PC-3 (cell line): Measurements from ENCODE around the gene FGD5. TPM values are rescaled to one million over a fixed set of nuclear protein-coding genes. Genes with fewer than 3 reads are reported as not detected.

Experiments used
- ATAC-seq: fragments of 200-7000 bp; cut with Tn5 transposase; 2 replicates; pipeline ENCODE4 v1.9.1; 2020; ENCODE audit warnings: mild to moderate bottlenecking, moderate library complexity
- BruUV-seq: library from RNA; stranded (reverse); fragments of 400-500 nt; replicated peaks from 2 replicates; lab custom pipeline; 2021; lab: Mats Ljungman, UMichigan
- CTCF ChIA-PET: fragments of 300-600 bp; sonication (Branson Sonifier 250); formaldehyde crosslinking; loops from one replicate; lab custom pipeline; 2022; ENCODE audit warnings: antibody characterized with exemption; lab: Charles Lee
- POLR2A ChIA-PET: fragments of 300-600 bp; sonication (Branson Sonifier 250); formaldehyde crosslinking; loops from one replicate; lab custom pipeline; 2022; ENCODE audit warnings: antibody characterized with exemption; ENCODE audit not compliant: unreplicated experiment; lab: Charles Lee
- DNase-seq: peaks from one replicate; pipeline ENCODE4 v3.0.0-alpha.2; 2015
- H2AFZ ChIP-seq: fragments of 300-600 bp; sonication (generic); 2 replicates; pipeline ENCODE4 v1.6.0; 2016; ENCODE audit warnings: antibody characterized with exemption, low read length
- H3F3A ChIP-seq: fragments of 300-600 bp; sonication (generic); one replicate; pipeline ENCODE4 v1.6.0; 2017; ENCODE audit warnings: antibody characterized with exemption, low read length, control low read depth, mild to moderate bottlenecking; ENCODE audit not compliant: unreplicated experiment
- H3K27ac ChIP-seq: fragments of 300-600 bp; sonication (generic); 2 replicates; pipeline ENCODE4 v1.5.1; 2016; ENCODE audit warnings: mild to moderate bottlenecking, low read length
- H3K27me3 ChIP-seq: fragments of 300-600 bp; sonication (generic); 2 replicates; pipeline ENCODE4 v1.6.1; 2016; ENCODE audit warnings: low read length, mixed read lengths
- H3K36me3 ChIP-seq: fragments of 300-600 bp; sonication (generic); 2 replicates; pipeline ENCODE4 v1.6.1; 2016; ENCODE audit warnings: low read depth, mixed run types, low read length, mixed read lengths
- H3K4me1 ChIP-seq: fragments of 300-600 bp; sonication (generic); 2 replicates; pipeline ENCODE4 v1.5.1; 2016; ENCODE audit warnings: low read length; ENCODE audit not compliant: insufficient read depth
- H3K4me2 ChIP-seq: fragments of 300-600 bp; sonication (generic); 2 replicates; pipeline ENCODE4 v1.6.0; 2016; ENCODE audit warnings: low read length
- H3K4me3 ChIP-seq: fragments of 300-600 bp; sonication (generic); 2 replicates; pipeline ENCODE4 v1.5.1; 2016; ENCODE audit warnings: mild to moderate bottlenecking, low read length, mixed read lengths
- H3K79me2 ChIP-seq: fragments of 300-600 bp; sonication (generic); 2 replicates; pipeline ENCODE4 v1.6.1; 2017; ENCODE audit warnings: low read length, mixed read lengths
- H3K9ac ChIP-seq: fragments of 300-600 bp; sonication (generic); 2 replicates; pipeline ENCODE4 v1.6.0; 2016; ENCODE audit warnings: mild to moderate bottlenecking, low read length
- H3K9me2 ChIP-seq: fragments of 300-600 bp; sonication (generic); replicated peaks from 2 replicates; pipeline ENCODE4 v1.6.1; 2016; ENCODE audit warnings: mixed run types, low read length, mixed read lengths
- H3K9me3 ChIP-seq: fragments of 300-600 bp; sonication (generic); 2 replicates; pipeline ENCODE4 v1.6.1; 2016; ENCODE audit warnings: low read length, mixed read lengths
- H4K20me1 ChIP-seq: fragments of 300-600 bp; sonication (generic); 2 replicates; pipeline ENCODE4 v1.6.1; 2016; ENCODE audit warnings: low read length, mixed read lengths
- EZH2 ChIP-seq: fragments of 300-600 bp; sonication (generic); IDR thresholded peaks from one replicate; pipeline ENCODE4 v1.6.1; 2017; ENCODE audit warnings: antibody characterized with exemption, mild to moderate bottlenecking, low read length; ENCODE audit not compliant: unreplicated experiment
- EZH2phosphoT487 ChIP-seq: fragments of 300-600 bp; sonication (generic); IDR thresholded peaks from 2 replicates; pipeline ENCODE4 v1.6.1; 2018; ENCODE audit warnings: mild to moderate bottlenecking, antibody characterized with exemption, low read length, borderline replicate concordance
- intact Hi-C: fragments of 100-400 bp; cut with micrococcal nuclease; formaldehyde crosslinking; loops from 2 replicates; pipeline ENCODE4 v1.9.0; 2023
- total RNA-seq: library from RNA; depleted of rRNA; stranded (reverse); fragments of >200 nt; gene quantifications from 2 replicates; pipeline ENCODE4 v1.2.3, GENCODE V29; 2014
- TF ChIP-seq, protein P1 (sequence below): fragments of 300-600 bp; sonication (generic); conservative IDR thresholded peaks from 2 replicates; pipeline ENCODE4 v1.5.1; 2017; ENCODE audit warnings: antibody characterized with exemption, low read depth, mild to moderate bottlenecking, low read length

Gene FGD5
- total RNA-seq, 1 experiment from 2014 or later, result not detected

DNA sequence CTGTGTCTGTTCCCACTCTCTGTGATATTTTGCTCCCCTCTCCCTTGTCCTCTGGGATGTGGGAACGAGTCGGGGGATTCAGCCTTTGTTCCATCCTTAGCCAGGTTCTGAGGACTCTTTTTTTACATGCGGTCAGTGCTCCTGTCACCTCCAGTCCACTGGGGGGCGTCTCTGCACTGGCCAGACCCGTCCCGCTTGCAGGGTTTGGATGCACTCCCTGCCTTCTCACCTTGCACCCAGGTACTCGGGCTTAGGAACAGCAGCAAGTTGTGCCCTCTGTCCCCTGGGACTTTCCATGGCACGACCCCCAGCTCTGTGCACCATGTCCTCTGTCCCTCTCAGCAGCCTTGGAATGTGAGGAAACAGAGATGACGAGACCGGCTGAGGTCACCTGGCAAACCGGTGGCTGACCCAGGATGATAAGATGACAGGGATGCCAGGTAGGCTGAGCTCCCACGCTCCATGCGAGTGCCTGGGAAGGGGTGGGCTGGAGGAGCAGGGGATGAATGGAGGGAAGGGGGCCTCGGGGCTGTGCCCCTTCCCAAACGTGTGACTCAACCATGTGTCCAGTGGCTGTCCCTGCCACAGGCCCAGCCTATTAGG lies 27.3 kb upstream of the FGD5 start:
- H3K36me3 ChIP-seq, result no peaks in the 10 kb centered on the region
- CTCF ChIA-PET, result interaction anchor here (1.2 to 1.3 kb wide), 2 partner anchors 10 to 130 kb away, joined by 4 to 8 read pairs; no protein-coding TSS in a partner anchor
- intact Hi-C loops, result loop anchor here (1.0 kb wide), 1 partner anchor 130 kb away; no protein-coding TSS in a partner anchor

DNA sequence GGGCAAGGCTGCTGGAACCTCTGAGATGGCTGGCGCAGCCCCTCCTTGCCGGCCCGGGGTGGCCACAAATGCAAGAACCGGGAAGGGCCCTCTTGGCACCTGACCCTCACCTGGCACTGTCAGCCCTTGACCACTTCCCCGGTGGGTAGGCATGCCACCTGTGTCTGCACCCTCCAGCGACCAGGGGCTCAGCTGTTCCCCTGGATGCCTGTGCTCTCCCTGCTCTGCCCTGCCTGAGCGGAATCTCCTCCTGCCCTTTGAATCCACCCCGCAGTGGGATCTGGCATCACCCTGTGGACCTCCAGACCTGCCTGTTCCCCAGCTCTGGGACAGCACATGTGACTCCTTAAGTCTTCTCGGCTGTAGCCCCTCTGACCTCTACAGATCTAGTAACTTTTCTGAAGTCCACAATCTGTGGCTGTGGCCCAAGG lies 26.1 kb upstream of the FGD5 start:
- ATAC-seq (no peak), DNase-seq (no peak)
- no TSS peak for BruUV-seq
- H3F3A ChIP-seq, result no peaks in the 10 kb centered on the region
- no peak overlapping the region for H3K27ac ChIP-seq
- H3K79me2 ChIP-seq, result no peaks in the 10 kb centered on the region
- no peaks in the 10 kb centered on the region for H3K9me2 ChIP-seq
- H3K27me3 ChIP-seq, result peaks cover 44% of the 10 kb centered on the region
- no peak overlapping the region for H3K4me2 ChIP-seq
- H3K9ac ChIP-seq, result no peak overlapping the region
- ChIA-PET POLR2A (no interaction called here), CTCF (interaction anchor here (0.7 kb wide), 1 partner anchor 128 kb away, joined by 3 read pairs; no protein-coding TSS in a partner anchor)
- no peaks in the 10 kb centered on the region for H4K20me1 ChIP-seq
- no peaks in the 10 kb centered on the region for H3K36me3 ChIP-seq
- no peak overlapping the region for H3K4me3 ChIP-seq
- H3K4me1 ChIP-seq, result no peaks in the 10 kb centered on the region
- H2AFZ ChIP-seq, result no peak overlapping the region
- no peak for TF ChIP-seq EZH2
- intact Hi-C loops, result no loop called here
- no peaks in the 10 kb centered on the region for H3K9me3 ChIP-seq

More for the DNA sequence above, 27.3 kb upstream of the FGD5 start:
- no peaks in the 10 kb centered on the region for H3F3A ChIP-seq
- H3K27me3 ChIP-seq, result peaks cover 38% of the 10 kb centered on the region
- no TSS peak for BruUV-seq
- peak; percentile 91 for ATAC-seq
- H3K9ac ChIP-seq, result no peak overlapping the region
- H4K20me1 ChIP-seq, result no peaks in the 10 kb centered on the region
- no peaks in the 10 kb centered on the region for H3K79me2 ChIP-seq
- peak overlapping the region; percentile 28; the same call in 1 of the 2 replicates for H3K4me3 ChIP-seq
- TF ChIP-seq, protein P1, sequence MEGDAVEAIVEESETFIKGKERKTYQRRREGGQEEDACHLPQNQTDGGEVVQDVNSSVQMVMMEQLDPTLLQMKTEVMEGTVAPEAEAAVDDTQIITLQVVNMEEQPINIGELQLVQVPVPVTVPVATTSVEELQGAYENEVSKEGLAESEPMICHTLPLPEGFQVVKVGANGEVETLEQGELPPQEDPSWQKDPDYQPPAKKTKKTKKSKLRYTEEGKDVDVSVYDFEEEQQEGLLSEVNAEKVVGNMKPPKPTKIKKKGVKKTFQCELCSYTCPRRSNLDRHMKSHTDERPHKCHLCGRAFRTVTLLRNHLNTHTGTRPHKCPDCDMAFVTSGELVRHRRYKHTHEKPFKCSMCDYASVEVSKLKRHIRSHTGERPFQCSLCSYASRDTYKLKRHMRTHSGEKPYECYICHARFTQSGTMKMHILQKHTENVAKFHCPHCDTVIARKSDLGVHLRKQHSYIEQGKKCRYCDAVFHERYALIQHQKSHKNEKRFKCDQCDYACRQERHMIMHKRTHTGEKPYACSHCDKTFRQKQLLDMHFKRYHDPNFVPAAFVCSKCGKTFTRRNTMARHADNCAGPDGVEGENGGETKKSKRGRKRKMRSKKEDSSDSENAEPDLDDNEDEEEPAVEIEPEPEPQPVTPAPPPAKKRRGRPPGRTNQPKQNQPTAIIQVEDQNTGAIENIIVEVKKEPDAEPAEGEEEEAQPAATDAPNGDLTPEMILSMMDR, result peak; percentile 92
- TF ChIP-seq EZH2phosphoT487 (no peak), EZH2 (no peak)
- H3K4me2 ChIP-seq, result peak overlapping the region; percentile 63
- H3K9me2 ChIP-seq, result no peaks in the 10 kb centered on the region
- POLR2A ChIA-PET, result no interaction called here
- no peaks in the 10 kb centered on the region for H3K4me1 ChIP-seq
- no peaks in the 10 kb centered on the region for H3K9me3 ChIP-seq
- peak overlapping the region; percentile 66 for H2AFZ ChIP-seq
- no peak overlapping the region for H3K27ac ChIP-seq
- DNase-seq, result peak; percentile 68

DNA sequence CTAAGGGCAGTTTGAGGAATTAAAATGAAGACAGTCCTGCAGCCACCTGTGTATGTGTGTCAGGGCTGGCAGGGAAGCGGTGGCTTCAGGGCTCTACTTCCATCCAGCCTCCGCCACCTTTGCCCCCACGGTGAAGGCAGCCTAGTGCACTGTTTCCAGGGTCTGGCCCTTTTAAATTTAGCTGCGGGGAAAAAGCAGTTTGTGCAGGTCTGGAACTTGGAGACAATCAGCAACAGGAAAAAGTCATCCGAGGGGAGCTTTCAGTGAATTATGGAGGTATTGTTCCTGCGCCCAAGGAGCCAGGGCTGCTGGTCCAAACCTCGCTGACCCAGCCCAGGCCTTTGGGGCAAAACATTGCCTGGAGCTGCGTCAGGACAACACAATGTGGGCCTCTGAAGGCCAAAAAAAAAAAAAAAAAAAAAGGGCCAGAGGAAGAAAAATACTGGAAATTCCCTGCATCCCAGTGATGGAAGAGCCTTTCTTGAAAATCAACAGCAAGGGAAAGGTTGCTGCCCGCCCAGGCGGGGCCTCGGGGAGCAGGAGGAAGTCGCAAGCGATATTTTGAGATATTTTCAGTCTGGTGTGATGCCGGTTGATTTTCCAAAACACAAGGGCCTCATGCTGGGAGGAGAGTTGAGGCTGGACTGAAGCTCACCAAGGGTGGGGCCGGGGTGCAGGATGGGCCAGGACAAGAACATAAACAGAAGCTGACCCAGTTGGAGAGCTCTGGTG lies 25.5 kb upstream of the FGD5 start:
- H3K79me2 ChIP-seq, result no peaks in the 10 kb centered on the region
- CTCF ChIA-PET, result interaction anchor here (0.7 kb wide), 1 partner anchor 128 kb away, joined by 3 read pairs; no protein-coding TSS in a partner anchor
- DNase-seq (no peak), ATAC-seq (no peak)
- H3K27ac ChIP-seq, result no peak overlapping the region
- no peak overlapping the region for H3K4me3 ChIP-seq
- no peaks in the 10 kb centered on the region for H3K36me3 ChIP-seq
- H4K20me1 ChIP-seq, result no peaks in the 10 kb centered on the region
- no peak overlapping the region for H3K9ac ChIP-seq
- no TSS peak for BruUV-seq
- no peak for TF ChIP-seq EZH2phosphoT487
- TF ChIP-seq, protein P1, result no peak
- no peak for TF ChIP-seq EZH2
- POLR2A ChIA-PET, result no interaction called here
- H3K4me1 ChIP-seq, result no peaks in the 10 kb centered on the region
- peaks cover 44% of the 10 kb centered on the region for H3K27me3 ChIP-seq
- no peaks in the 10 kb centered on the region for H3F3A ChIP-seq
- no peak overlapping the region for H3K4me2 ChIP-seq
- H2AFZ ChIP-seq, result no peak overlapping the region
- intact Hi-C loops, result no loop called here
- no peaks in the 10 kb centered on the region for H3K9me3 ChIP-seq
- H3K9me2 ChIP-seq, result no peaks in the 10 kb centered on the region
